Neural cell (in vitro differentiated cells): ENCODE results near the gene TSKS. TPM values are rescaled to one million over a fixed set of nuclear protein-coding genes. Genes with fewer than 3 reads are reported as not detected.

Experiments
- H2AFZ ChIP-seq: fragments of 200-600, 300-800 bp; sonication (generic), shearing (Covaris generic); 2 replicates; pipeline ENCODE4 v1.6.0; 2014; ENCODE audit warnings: low read depth, mild to moderate bottlenecking, antibody characterized with exemption, low read length, moderate library complexity
- H3F3A ChIP-seq: fragments of 200-600 bp; shearing (Covaris generic); 2 replicates; pipeline ENCODE4 v1.6.1; 2016; ENCODE audit warnings: mild to moderate bottlenecking, moderate library complexity, mixed read lengths, antibody characterized with exemption, low read length; ENCODE audit not compliant: insufficient read depth, poor library complexity, severe bottlenecking
- H3K27ac ChIP-seq: fragments of 200-600, 300-800 bp; sonication (generic), shearing (Covaris generic); 2 replicates; pipeline ENCODE4 v1.5.1; 2014; ENCODE audit warnings: mild to moderate bottlenecking, low read length, moderate library complexity
- H3K27me3 ChIP-seq: fragments of 300-800, 200-600 bp; sonication (generic), shearing (Covaris generic); 2 replicates; pipeline ENCODE4 v1.6.0; 2014; ENCODE audit warnings: mild to moderate bottlenecking, low read depth, low read length, moderate library complexity; ENCODE audit not compliant: insufficient read depth
- H3K36me3 ChIP-seq: fragments of 300-800, 200-600 bp; sonication (generic), shearing (Covaris generic); 2 replicates; pipeline ENCODE4 v1.5.1; 2014; ENCODE audit warnings: mild to moderate bottlenecking, antibody characterized with exemption, low read length, moderate library complexity; ENCODE audit not compliant: insufficient read depth
- H3K4me2 ChIP-seq: fragments of 300-800, 200-600 bp; sonication (generic), shearing (Covaris generic); 2 replicates; pipeline ENCODE4 v1.6.0; 2014; ENCODE audit warnings: mild to moderate bottlenecking, low read length
- H3K4me3 ChIP-seq: fragments of 300-800, 200-600 bp; sonication (generic), shearing (Covaris generic); 2 replicates; pipeline ENCODE4 v1.5.1; 2014; ENCODE audit warnings: mild to moderate bottlenecking, low read length, moderate library complexity
- H3K79me2 ChIP-seq: fragments of 200-600 bp; shearing (Covaris generic); replicated peaks from 2 replicates; pipeline ENCODE4 v1.6.0; 2014; ENCODE audit warnings: mild to moderate bottlenecking, low read length, moderate library complexity; ENCODE audit not compliant: insufficient read depth
- H3K9ac ChIP-seq: fragments of 300-800, 200-600 bp; sonication (generic), shearing (Covaris generic); 2 replicates; pipeline ENCODE4 v1.6.1; 2016; ENCODE audit warnings: mild to moderate bottlenecking, low read length, mixed read lengths
- H3K9me2 ChIP-seq: fragments of 200-600 bp; shearing (Covaris generic); 2 replicates; pipeline ENCODE4 v1.6.1; 2016; ENCODE audit warnings: mild to moderate bottlenecking, low read length, mixed read lengths; ENCODE audit not compliant: insufficient read depth
- H3K9me3 ChIP-seq: fragments of 200-600, 300-800 bp; sonication (generic), shearing (Covaris generic); 2 replicates; pipeline ENCODE4 v1.6.1; 2016; ENCODE audit warnings: mild to moderate bottlenecking, mixed run types, low read length, moderate library complexity, mixed read lengths
- H4K20me1 ChIP-seq: fragments of 200-600 bp; shearing (Covaris generic); 2 replicates; pipeline ENCODE4 v1.6.1; 2016; ENCODE audit warnings: mild to moderate bottlenecking, mixed run types; ENCODE audit not compliant: insufficient read depth
- CTCF ChIP-seq: fragments of 450-650 bp; IDR thresholded peaks from 2 replicates; pipeline ENCODE4 v1.5.1; 2014; ENCODE audit warnings: antibody characterized with exemption, mild to moderate bottlenecking, moderate library complexity; ENCODE audit not compliant: poor library complexity, severe bottlenecking
- EP300 ChIP-seq: fragments of 450-650 bp; conservative IDR thresholded peaks from 2 replicates; pipeline ENCODE4 v1.6.1; 2014; ENCODE audit warnings: antibody characterized with exemption, mild to moderate bottlenecking, moderate library complexity; ENCODE audit not compliant: poor library complexity, severe bottlenecking
- EZH2 ChIP-seq: fragments of 200-600, 300-800 bp; shearing (Covaris generic), sonication (generic); IDR thresholded peaks from 2 replicates; pipeline ENCODE4 v1.6.1; 2014; ENCODE audit warnings: antibody characterized with exemption, low read length, borderline replicate concordance, mild to moderate bottlenecking; ENCODE audit not compliant: insufficient read depth, poor library complexity, severe bottlenecking
- MXI1 ChIP-seq: fragments of 450-650 bp; conservative IDR thresholded peaks from 2 replicates; pipeline ENCODE4 v1.6.1; 2014; ENCODE audit warnings: antibody characterized with exemption, mild to moderate bottlenecking; ENCODE audit not compliant: poor library complexity, severe bottlenecking
- POLR2AphosphoS5 ChIP-seq: IDR thresholded peaks from 2 replicates; pipeline ENCODE4 v1.6.1; 2012
- RAD21 ChIP-seq: fragments of 450-650 bp; conservative IDR thresholded peaks from 2 replicates; pipeline ENCODE4 v1.6.1; 2014; ENCODE audit warnings: antibody characterized with exemption, mild to moderate bottlenecking, moderate library complexity
- REST ChIP-seq: IDR thresholded peaks from 2 replicates; pipeline ENCODE4 v1.6.1; 2012; ENCODE audit warnings: borderline replicate concordance
- SMC3 ChIP-seq: fragments of 450-650 bp; conservative IDR thresholded peaks from 2 replicates; pipeline ENCODE4 v1.6.1; 2014; ENCODE audit warnings: antibody characterized with exemption, mild to moderate bottlenecking, moderate library complexity; ENCODE audit not compliant: poor library complexity
- TAF1 ChIP-seq: IDR thresholded peaks from 2 replicates; pipeline ENCODE4 v1.6.1; 2012; ENCODE audit warnings: low read depth
- polyA plus RNA-seq: library from polyadenylated mRNA; depleted of rRNA; stranded (reverse); fragments of >200 nt; gene quantifications from 2 replicates; pipeline ENCODE4 v1.2.3, GENCODE V29; 2014

Gene TSKS
- polyA plus RNA-seq, 1 donor from 2014 or later = not detected

- H4K20me1 ChIP-seq = no peaks in the 10 kb centered on the region
- H3K9me2 ChIP-seq = no peaks in the 10 kb centered on the region
- TF ChIP-seq CTCF (no peak), REST (no peak), RAD21 (no peak), EZH2 (no peak), TAF1 (no peak), MXI1 (no peak), POLR2AphosphoS5 (no peak), EP300 (no peak), SMC3 (no peak)
- no peaks in the 10 kb centered on the region for H3K9me3 ChIP-seq
- H3K27me3 ChIP-seq = no peaks in the 10 kb centered on the region
- no peak overlapping the region for H3K4me2 ChIP-seq
- H3K9ac ChIP-seq = no peak overlapping the region
- H2AFZ ChIP-seq = no peak overlapping the region
- H3K36me3 ChIP-seq = peaks cover 4% of the 10 kb centered on the region
- H3K4me3 ChIP-seq = no peak overlapping the region
- no peak overlapping the region for H3K27ac ChIP-seq
- no peaks in the 10 kb centered on the region for H3K79me2 ChIP-seq
- H3F3A ChIP-seq = no peaks in the 10 kb centered on the region
Measured at GRCh38 chr19:49713236-49713845, 49.8 kb downstream of the TSKS start.

- H3K9me2 ChIP-seq = no peaks in the 10 kb centered on the region
- H3K36me3 ChIP-seq = peaks cover 4% of the 10 kb centered on the region
- no peak overlapping the region for H3K27ac ChIP-seq
- no peak overlapping the region for H3K4me3 ChIP-seq
- no peaks in the 10 kb centered on the region for H3K27me3 ChIP-seq
- H3K9me3 ChIP-seq = no peaks in the 10 kb centered on the region
- H3F3A ChIP-seq = no peaks in the 10 kb centered on the region
- no peak overlapping the region for H2AFZ ChIP-seq
- H3K9ac ChIP-seq = no peak overlapping the region
- H3K4me2 ChIP-seq = no peak overlapping the region
- TF ChIP-seq CTCF (no peak), EZH2 (no peak), POLR2AphosphoS5 (no peak), RAD21 (no peak), EP300 (no peak), MXI1 (no peak), TAF1 (no peak), SMC3 (no peak), REST (no peak)
- H3K79me2 ChIP-seq = no peaks in the 10 kb centered on the region
- no peaks in the 10 kb centered on the region for H4K20me1 ChIP-seq
Measured at GRCh38 chr19:49712397-49712859, 50.7 kb downstream of the TSKS start.
